Neuronal stem cell (in vitro differentiated cells): ENCODE results near the gene BDP1.
"Not testable (repeated sequence)": the region's sequence is repeated elsewhere in the genome, so short reads cannot be mapped to it uniquely, and the experiment has no call there.

Experiments
- DNase-seq: peaks from one replicate; pipeline ENCODE4 v3.0.0-alpha.2; 2013; ENCODE audit warnings: low spot score
- H2AFZ ChIP-seq: one replicate; pipeline ENCODE4 v1.6.1; 2013; ENCODE audit warnings: mild to moderate bottlenecking, low read length, inconsistent platforms
- H2AK5ac ChIP-seq: 2 replicates; pipeline ENCODE4 v1.6.1; 2013; ENCODE audit warnings: low read depth, mild to moderate bottlenecking, inconsistent platforms, low read length, moderate library complexity, mixed read lengths
- H2BK120ac ChIP-seq: 2 replicates; pipeline ENCODE4 v1.6.1; 2013; ENCODE audit warnings: low read depth, mild to moderate bottlenecking, inconsistent platforms, low read length, moderate library complexity, mixed read lengths
- H2BK12ac ChIP-seq: one replicate; pipeline ENCODE4 v1.6.1; 2013; ENCODE audit warnings: low read length, inconsistent platforms
- H2BK15ac ChIP-seq: 2 replicates; pipeline ENCODE4 v1.6.1; 2013; ENCODE audit warnings: mild to moderate bottlenecking, low read length, inconsistent platforms, mixed read lengths
- H2BK5ac ChIP-seq: one replicate; pipeline ENCODE4 v1.6.1; 2013; ENCODE audit warnings: inconsistent platforms, mild to moderate bottlenecking, low read length, moderate library complexity
- H3K14ac ChIP-seq: one replicate; pipeline ENCODE4 v1.6.1; 2013; ENCODE audit warnings: low read length, inconsistent platforms
- H3K18ac ChIP-seq: 2 replicates; pipeline ENCODE4 v1.6.1; 2013; ENCODE audit warnings: low read length, inconsistent platforms
- H3K23ac ChIP-seq: 2 replicates; pipeline ENCODE4 v1.6.1; 2013; ENCODE audit warnings: low read depth, mild to moderate bottlenecking, mixed read lengths, low read length, inconsistent platforms; ENCODE audit not compliant: poor library complexity
- H3K27ac ChIP-seq: replicated peaks from 3 replicates; pipeline ENCODE4 v1.5.1; 2013; ENCODE audit warnings: low read length, inconsistent platforms
- H3K27me3 ChIP-seq, 3 experiments: 2 replicates each; pipeline ENCODE4 v1.6.1; 2013; ENCODE audit warnings: low read length in 3 of 3, mild to moderate bottlenecking in 2 of 3, inconsistent platforms in 1 of 3, low read depth in 1 of 3, mixed read lengths in 1 of 3, moderate library complexity in 1 of 3; ENCODE audit not compliant: control insufficient read depth in 3 of 3, insufficient read depth in 3 of 3
- H3K36me3 ChIP-seq, 2 donors: replicated peaks in 1 of 2; 2 replicates each; pipeline ENCODE4 v1.6.1; 2013; ENCODE audit warnings: low read length in 2 of 2; ENCODE audit not compliant: control insufficient read depth in 2 of 2, insufficient read depth in 2 of 2
- H3K4ac ChIP-seq: 2 replicates; pipeline ENCODE4 v1.6.1; 2013; ENCODE audit warnings: inconsistent platforms, mild to moderate bottlenecking, low read length, moderate library complexity
- H3K4me1 ChIP-seq, 2 donors: 1 replicate in 1 of 2; 2 replicates in 1 of 2; pipeline ENCODE4 v1.6.1; 2013; ENCODE audit warnings: low read length in 2 of 2, low read depth in 1 of 2; ENCODE audit not compliant: control insufficient read depth in 2 of 2, insufficient read depth in 1 of 2
- H3K4me2 ChIP-seq: one replicate; pipeline ENCODE4 v1.6.1; 2013; ENCODE audit warnings: mild to moderate bottlenecking, low read length, inconsistent platforms; ENCODE audit not compliant: insufficient read depth, poor library complexity, severe bottlenecking
- H3K4me3 ChIP-seq, 2 donors: 2 replicates each; pipeline ENCODE4 v1.5.1; 2013; ENCODE audit warnings: low read length in 2 of 2, mild to moderate bottlenecking in 2 of 2, inconsistent platforms in 1 of 2, moderate library complexity in 1 of 2
- H3K79me1 ChIP-seq: one replicate; pipeline ENCODE4 v1.6.1; 2013; ENCODE audit warnings: low read depth, mild to moderate bottlenecking, inconsistent platforms, low read length, moderate library complexity
- H3K9ac ChIP-seq: one replicate; pipeline ENCODE4 v1.6.1; 2013; ENCODE audit warnings: mild to moderate bottlenecking, low read depth, low read length, inconsistent platforms; ENCODE audit not compliant: poor library complexity
- H3K9me3 ChIP-seq, 2 donors: replicated peaks in 1 of 2; 2 replicates each; pipeline versions ENCODE3 to v1.6.1; 2013; ENCODE audit warnings: low read length in 2 of 2, mild to moderate bottlenecking in 2 of 2, inconsistent platforms in 1 of 2, low read depth in 1 of 2, mixed read lengths in 1 of 2, moderate library complexity in 1 of 2; ENCODE audit not compliant: control insufficient read depth in 2 of 2, insufficient read depth in 1 of 2
- H4K8ac ChIP-seq: one replicate; pipeline ENCODE4 v1.6.1; 2013; ENCODE audit warnings: low read depth, mild to moderate bottlenecking, inconsistent platforms, low read length, moderate library complexity
- H4K91ac ChIP-seq: one replicate; pipeline ENCODE4 v1.6.1; 2013; ENCODE audit warnings: low read length, low read depth, mild to moderate bottlenecking, inconsistent platforms; ENCODE audit not compliant: poor library complexity
- WGBS, 2 donors: extraction: QIAGEN DNeasy Blood & Tissue Kit; methylation state at CpG; one replicate each; pipeline ENCODE4 v1.1.7; 2013; ENCODE audit warnings: missing lambda C conversion rate in 2 of 2, mixed read lengths in 1 of 2; ENCODE audit not compliant: insufficient read length in 2 of 2, insufficient replicate concordance in 1 of 2; ENCODE audit errors: extremely low coverage in 2 of 2; 5-methylcytosine and 5-hydroxymethylcytosine counted together

The BDP1 gene

DNA sequence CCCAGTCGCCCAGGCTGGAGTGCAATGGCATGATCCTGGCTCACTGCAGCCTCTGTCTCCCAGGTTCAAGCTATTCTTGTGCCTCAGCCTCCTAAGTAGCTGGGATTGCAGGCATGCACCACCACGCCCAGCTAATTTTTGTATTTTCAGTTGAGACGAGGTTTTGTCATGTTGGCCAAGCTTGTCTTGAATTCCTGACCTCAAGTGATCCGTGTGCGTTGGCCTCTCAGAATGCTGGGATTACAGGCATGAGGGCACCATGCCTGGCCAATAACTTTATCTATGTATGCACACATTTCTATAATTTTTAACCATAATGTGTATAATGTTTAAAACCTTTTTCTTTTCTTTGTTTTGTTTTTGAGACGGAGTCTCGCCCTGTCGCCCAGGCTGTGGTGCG lies 43.3 kb downstream of the BDP1 start:
- H3K9ac ChIP-seq, H3K9me3 ChIP-seq, H3K4me1 ChIP-seq, DNase-seq, H2BK120ac ChIP-seq, H2BK12ac ChIP-seq, H2AK5ac ChIP-seq, H4K91ac ChIP-seq, H3K4me3 ChIP-seq, H3K4ac ChIP-seq, H3K23ac ChIP-seq, H4K8ac ChIP-seq, H2AFZ ChIP-seq, H3K4me2 ChIP-seq, H3K18ac ChIP-seq, H3K79me1 ChIP-seq, H3K14ac ChIP-seq, H2BK15ac ChIP-seq, H3K27me3 ChIP-seq, H2BK5ac ChIP-seq, H3K27ac ChIP-seq: not testable (repeated sequence)
- peaks cover 10 to 96% of the 10 kb centered on the region in 2 donors for H3K36me3 ChIP-seq
- no CpG with 5 or more reads among the region's 9 CpGs for WGBS, 2 donors

DNA sequence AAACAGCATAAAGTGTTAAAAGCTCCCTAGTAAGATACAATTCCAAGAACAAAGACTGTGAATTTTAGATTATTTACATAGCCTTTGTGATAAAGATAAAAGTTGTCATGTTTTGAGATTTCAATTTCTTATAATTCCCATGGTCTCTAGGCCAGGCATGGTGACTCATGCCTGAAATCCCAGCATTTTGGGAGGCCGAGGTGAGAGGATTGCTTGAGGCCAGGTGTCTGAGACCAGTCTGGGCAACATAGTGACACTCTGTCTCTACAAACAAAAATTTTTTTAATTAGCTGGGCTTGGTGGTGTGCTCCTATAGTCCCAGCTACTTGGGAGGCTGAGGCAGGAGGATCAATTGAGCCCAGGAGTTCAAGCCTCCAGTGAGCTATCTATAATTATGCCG lies 48.1 kb downstream of the BDP1 start:
- no CpG with 5 or more reads among the region's 2 CpGs for WGBS, 2 donors
- peaks cover 15 to 100% of the 10 kb centered on the region in 2 donors for H3K36me3 ChIP-seq

DNA sequence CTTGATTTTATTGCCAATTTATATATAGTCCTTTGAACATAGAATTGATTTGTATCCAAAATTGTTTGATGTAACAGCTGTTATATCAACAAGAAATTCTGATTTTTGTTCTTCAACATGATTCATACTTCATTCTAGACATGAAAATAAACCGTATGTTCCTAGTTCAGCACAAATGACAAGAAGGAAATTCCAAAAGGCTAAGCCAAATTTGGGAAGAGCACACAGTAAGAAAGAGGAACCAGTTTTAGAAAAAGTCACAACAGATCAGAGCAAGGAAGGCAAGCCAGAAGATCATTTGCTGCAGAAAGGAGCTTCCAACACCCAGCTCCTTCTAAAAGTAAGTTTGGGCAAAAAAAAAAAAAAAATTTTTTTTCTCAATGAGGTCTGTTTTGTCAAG lies 66.7 kb downstream of the BDP1 start:
- no peak overlapping the region for H2BK120ac ChIP-seq
- DNase-seq = no peak

More for the DNA sequence above, 48.1 kb downstream of the BDP1 start:
- Histone ChIP-seq H2BK120ac (no peak overlapping the region), H3K4me1 (no peaks in the 10 kb centered on the region), H2AK5ac (no peak overlapping the region), H3K23ac (no peak overlapping the region), H2BK5ac (no peak overlapping the region), H3K4ac (no peak overlapping the region), H3K27ac (no peak overlapping the region), H3K18ac (no peak overlapping the region), H3K9me3 (peaks cover 0 to 2% of the 10 kb centered on the region in 2 donors), H2BK15ac (no peak overlapping the region), H3K79me1 (no peaks in the 10 kb centered on the region), H2AFZ (no peak overlapping the region), H4K8ac (no peak overlapping the region), H3K4me2 (no peak overlapping the region), H3K4me3 (no peak overlapping the region), H2BK12ac (no peak overlapping the region), H4K91ac (no peak overlapping the region), H3K27me3 (no peaks in the 10 kb centered on the region), H3K9ac (no peak overlapping the region), H3K14ac (no peak overlapping the region)
- no peak for DNase-seq

GRCh38 chr5:71525611-71526010 lies 70.2 kb downstream of the BDP1 start:
- not testable (repeated sequence) for DNase-seq, H3K4me2 ChIP-seq, H2AK5ac ChIP-seq, H3K4me3 ChIP-seq, H2BK120ac ChIP-seq, H3K79me1 ChIP-seq, H3K4me1 ChIP-seq, H3K27me3 ChIP-seq, H2BK5ac ChIP-seq, H3K23ac ChIP-seq, H2BK15ac ChIP-seq, H2AFZ ChIP-seq, H3K9me3 ChIP-seq, H3K14ac ChIP-seq, H3K4ac ChIP-seq, H3K18ac ChIP-seq, H2BK12ac ChIP-seq, H3K27ac ChIP-seq, H4K8ac ChIP-seq, H3K9ac ChIP-seq, H4K91ac ChIP-seq
- WGBS, 2 donors = no CpG with 5 or more reads among the region's 26 CpGs
- peaks cover 9 to 74% of the 10 kb centered on the region in 2 donors for H3K36me3 ChIP-seq

More for the DNA sequence above, 66.7 kb downstream of the BDP1 start:
- Histone ChIP-seq H3K27ac (no peak overlapping the region), H3K18ac (no peak overlapping the region), H3K27me3 (no peaks in the 10 kb centered on the region), H3K14ac (no peak overlapping the region), H3K9ac (no peak overlapping the region), H3K36me3 (peaks cover 10 to 78% of the 10 kb centered on the region in 2 donors), H3K4me1 (no peaks in the 10 kb centered on the region), H2AFZ (no peak overlapping the region), H2BK15ac (no peak overlapping the region), H3K9me3 (peaks cover 0 to 3% of the 10 kb centered on the region in 2 donors), H3K4ac (no peak overlapping the region), H3K23ac (no peak overlapping the region), H3K4me3 (no peak overlapping the region), H4K91ac (no peak overlapping the region), H3K4me2 (no peak overlapping the region), H2BK5ac (no peak overlapping the region), H2BK12ac (no peak overlapping the region), H2AK5ac (no peak overlapping the region), H4K8ac (no peak overlapping the region), H3K79me1 (peaks cover 2% of the 10 kb centered on the region)
- WGBS, 2 donors = no CpG with 5 or more reads among the region's 1 CpG
